ENCODE results near the gene LRRK1.

LRRK1 gene

GRCh38 chr15:100875976-100876375 is 43.2 kb upstream of the LRRK1 start:
- H3K79me2 ChIP-seq (ENCODE audit: control insufficient read depth, insufficient read depth, low read length, poor library complexity) = no peaks in the 10 kb centered on the region
- no peak for DNase-seq
- no CpG with 5 or more reads among the region's 7 CpGs for WGBS (ENCODE audit: extremely low coverage, insufficient coverage, insufficient read length)

GRCh38 chr15:100877551-100877950 is 41.6 kb upstream of the LRRK1 start:
- Histone ChIP-seq H3K4ac (ENCODE audit: low read depth, low read length) (no peak overlapping the region), H2AFZ (ENCODE audit: insufficient read depth, low read length, poor library complexity) (no peak overlapping the region)

More at GRCh38 chr15:100875976-100876375, 43.2 kb upstream of the LRRK1 start:
- H4K8ac ChIP-seq (ENCODE audit: low read depth, low read length) = no peak overlapping the region
- no peak overlapping the region for H2AFZ ChIP-seq (ENCODE audit: insufficient read depth, low read length, poor library complexity)
- H3K9me3 ChIP-seq (ENCODE audit: insufficient read depth, low read depth, low read length) = no peaks in the 10 kb centered on the region
- H4K12ac ChIP-seq (ENCODE audit: low read depth, low read length) = no peak overlapping the region
- peaks cover 28% of the 10 kb centered on the region for H3K27me3 ChIP-seq (ENCODE audit: insufficient read depth, low read length)
- no peak overlapping the region for H2BK120ac ChIP-seq (ENCODE audit: insufficient read depth, low read length, poor library complexity)
- H3K4me3 ChIP-seq (ENCODE audit: low read depth, low read length) = no peak overlapping the region
- no peak overlapping the region for H3K4me2 ChIP-seq (ENCODE audit: low read length)
- no peak overlapping the region for H4K91ac ChIP-seq (ENCODE audit: low read depth, low read length)
- H2BK5ac ChIP-seq (ENCODE audit: low read depth, low read length, poor library complexity) = no peak overlapping the region
- H3K18ac ChIP-seq (ENCODE audit: low read length) = no peak overlapping the region
- H3K79me1 ChIP-seq (ENCODE audit: low read length) = no peaks in the 10 kb centered on the region
- H3K36me3 ChIP-seq (ENCODE audit: control insufficient read depth in 1 of 2, insufficient read depth in 2 of 2, low read length in 2 of 2) = no peaks in the 10 kb centered on the region
- H3K4me1 ChIP-seq (ENCODE audit: control insufficient read depth in 1 of 2, insufficient read depth in 2 of 2, low read length in 2 of 2) = peaks cover 0 to 9% of the 10 kb centered on the region in 2 experiments
- no peak overlapping the region for H3K9ac ChIP-seq (ENCODE audit: low read length)
- H3K27ac ChIP-seq (ENCODE audit: low read depth, low read length) = no peak overlapping the region
- no peak overlapping the region for H2BK12ac ChIP-seq (ENCODE audit: low read length)
- no peak overlapping the region for H2AK5ac ChIP-seq (ENCODE audit: low read length)
- no peak overlapping the region for H3K23ac ChIP-seq (ENCODE audit: low read length)
- no peak overlapping the region for H3K4ac ChIP-seq (ENCODE audit: low read depth, low read length)
- no peak overlapping the region for H3K14ac ChIP-seq (ENCODE audit: low read length)

GRCh38 chr15:100878130-100878529 is 41.0 kb upstream of the LRRK1 start:
- Histone ChIP-seq H3K36me3 (ENCODE audit: control insufficient read depth in 1 of 2, insufficient read depth in 2 of 2, low read length in 2 of 2) (no peaks in the 10 kb centered on the region), H3K9ac (ENCODE audit: low read length) (no peak overlapping the region), H3K4me2 (ENCODE audit: low read length) (no peak overlapping the region), H3K18ac (ENCODE audit: low read length) (no peak overlapping the region), H3K14ac (ENCODE audit: low read length) (no peak overlapping the region), H3K79me1 (ENCODE audit: low read length) (no peaks in the 10 kb centered on the region), H3K23ac (ENCODE audit: low read length) (no peak overlapping the region), H2AFZ (ENCODE audit: insufficient read depth, low read length, poor library complexity) (no peak overlapping the region), H2BK120ac (ENCODE audit: insufficient read depth, low read length, poor library complexity) (no peak overlapping the region), H3K27me3 (ENCODE audit: insufficient read depth, low read length) (peaks cover 37% of the 10 kb centered on the region), H4K12ac (ENCODE audit: low read depth, low read length) (no peak overlapping the region), H4K91ac (ENCODE audit: low read depth, low read length) (no peak overlapping the region), H3K79me2 (ENCODE audit: control insufficient read depth, insufficient read depth, low read length, poor library complexity) (no peaks in the 10 kb centered on the region), H4K8ac (ENCODE audit: low read depth, low read length) (no peak overlapping the region), H2BK5ac (ENCODE audit: low read depth, low read length, poor library complexity) (no peak overlapping the region), H3K4ac (ENCODE audit: low read depth, low read length) (no peak overlapping the region), H3K9me3 (ENCODE audit: insufficient read depth, low read depth, low read length) (peaks cover 2% of the 10 kb centered on the region), H2AK5ac (ENCODE audit: low read length) (no peak overlapping the region), H3K27ac (ENCODE audit: low read depth, low read length) (no peak overlapping the region), H3K4me1 (ENCODE audit: control insufficient read depth in 1 of 2, insufficient read depth in 2 of 2, low read length in 2 of 2) (peaks cover 0 to 9% of the 10 kb centered on the region in 2 experiments), H3K4me3 (ENCODE audit: low read depth, low read length) (no peak overlapping the region), H2BK12ac (ENCODE audit: low read length) (no peak overlapping the region)
- DNase-seq = no peak
- no CpG with 5 or more reads among the region's 11 CpGs for whole genome bisulfite sequencing (ENCODE audit: extremely low coverage, insufficient coverage, insufficient read length)

More at GRCh38 chr15:100877551-100877950, 41.6 kb upstream of the LRRK1 start:
- H3K27me3 ChIP-seq (ENCODE audit: insufficient read depth, low read length) = peaks cover 37% of the 10 kb centered on the region
- H3K79me2 ChIP-seq (ENCODE audit: control insufficient read depth, insufficient read depth, low read length, poor library complexity) = no peaks in the 10 kb centered on the region
- no peak overlapping the region for H2BK12ac ChIP-seq (ENCODE audit: low read length)
- H3K23ac ChIP-seq (ENCODE audit: low read length) = no peak overlapping the region
- WGBS (ENCODE audit: extremely low coverage, insufficient coverage, insufficient read length) = no CpG with 5 or more reads among the region's 10 CpGs
- no peak overlapping the region for H4K91ac ChIP-seq (ENCODE audit: low read depth, low read length)
- no peaks in the 10 kb centered on the region for H3K36me3 ChIP-seq (ENCODE audit: control insufficient read depth in 1 of 2, insufficient read depth in 2 of 2, low read length in 2 of 2)
- H3K79me1 ChIP-seq (ENCODE audit: low read length) = no peaks in the 10 kb centered on the region
- H3K9ac ChIP-seq (ENCODE audit: low read length) = no peak overlapping the region
- no peak overlapping the region for H3K18ac ChIP-seq (ENCODE audit: low read length)
- peaks cover 0 to 9% of the 10 kb centered on the region in 2 experiments for H3K4me1 ChIP-seq (ENCODE audit: control insufficient read depth in 1 of 2, insufficient read depth in 2 of 2, low read length in 2 of 2)
- H3K4me3 ChIP-seq (ENCODE audit: low read depth, low read length) = no peak overlapping the region
- H4K12ac ChIP-seq (ENCODE audit: low read depth, low read length) = no peak overlapping the region
- no peak overlapping the region for H3K4me2 ChIP-seq (ENCODE audit: low read length)
- H2AK5ac ChIP-seq (ENCODE audit: low read length) = no peak overlapping the region
- no peak overlapping the region for H2BK120ac ChIP-seq (ENCODE audit: insufficient read depth, low read length, poor library complexity)
- H3K14ac ChIP-seq (ENCODE audit: low read length) = no peak overlapping the region
- DNase-seq = peak; percentile 71 to 74
- peaks cover 2% of the 10 kb centered on the region for H3K9me3 ChIP-seq (ENCODE audit: insufficient read depth, low read depth, low read length)
- H2BK5ac ChIP-seq (ENCODE audit: low read depth, low read length, poor library complexity) = no peak overlapping the region
- no peak overlapping the region for H4K8ac ChIP-seq (ENCODE audit: low read depth, low read length)
- no peak overlapping the region for H3K27ac ChIP-seq (ENCODE audit: low read depth, low read length)

GRCh38 chr15:100878648-100879047 is 40.5 kb upstream of the LRRK1 start:
- peak overlapping the region; percentile 83 for H3K4me2 ChIP-seq (ENCODE audit: low read length)
- H2AK5ac ChIP-seq (ENCODE audit: low read length) = no peak overlapping the region
- H3K23ac ChIP-seq (ENCODE audit: low read length) = no peak overlapping the region
- no peak overlapping the region for H3K4ac ChIP-seq (ENCODE audit: low read depth, low read length)
- no peak overlapping the region for H3K14ac ChIP-seq (ENCODE audit: low read length)
- no peak overlapping the region for H3K27ac ChIP-seq (ENCODE audit: low read depth, low read length)
- H2AFZ ChIP-seq (ENCODE audit: insufficient read depth, low read length, poor library complexity) = no peak overlapping the region
- no peak overlapping the region for H2BK5ac ChIP-seq (ENCODE audit: low read depth, low read length, poor library complexity)
- no peaks in the 10 kb centered on the region for H3K79me2 ChIP-seq (ENCODE audit: control insufficient read depth, insufficient read depth, low read length, poor library complexity)
- WGBS (ENCODE audit: extremely low coverage, insufficient coverage, insufficient read length) = no CpG with 5 or more reads among the region's 12 CpGs
- H3K9me3 ChIP-seq (ENCODE audit: insufficient read depth, low read depth, low read length) = peaks cover 2% of the 10 kb centered on the region
- H2BK120ac ChIP-seq (ENCODE audit: insufficient read depth, low read length, poor library complexity) = no peak overlapping the region
- H3K4me3 ChIP-seq (ENCODE audit: low read depth, low read length) = no peak overlapping the region
- H4K8ac ChIP-seq (ENCODE audit: low read depth, low read length) = no peak overlapping the region
- H3K18ac ChIP-seq (ENCODE audit: low read length) = no peak overlapping the region
- H2BK12ac ChIP-seq (ENCODE audit: low read length) = no peak overlapping the region
- no peak overlapping the region for H3K9ac ChIP-seq (ENCODE audit: low read length)
- no peak overlapping the region for H4K91ac ChIP-seq (ENCODE audit: low read depth, low read length)
- no peak overlapping the region for H4K12ac ChIP-seq (ENCODE audit: low read depth, low read length)
- peak in 1 of 2 donors; percentile 18 for DNase-seq
- H3K4me1 ChIP-seq (ENCODE audit: control insufficient read depth in 1 of 2, insufficient read depth in 2 of 2, low read length in 2 of 2) = peaks cover 0 to 9% of the 10 kb centered on the region in 2 experiments
- no peaks in the 10 kb centered on the region for H3K36me3 ChIP-seq (ENCODE audit: control insufficient read depth in 1 of 2, insufficient read depth in 2 of 2, low read length in 2 of 2)
- H3K27me3 ChIP-seq (ENCODE audit: insufficient read depth, low read length) = peaks cover 37% of the 10 kb centered on the region
- H3K79me1 ChIP-seq (ENCODE audit: low read length) = no peaks in the 10 kb centered on the region

All from trophoblast cell (in vitro differentiated cells and primary cell).